HG03175 (cell line): ENCODE results near the gene CUL7.

Experiments used
- ATAC-seq: cut with Tn5 transposase; IDR thresholded peaks from one replicate; pipeline ENCODE4 v1.9.1; 2021; ENCODE audit warnings: mild to moderate bottlenecking, moderate library complexity; ENCODE audit not compliant: unreplicated experiment

The CUL7 gene

DNA sequence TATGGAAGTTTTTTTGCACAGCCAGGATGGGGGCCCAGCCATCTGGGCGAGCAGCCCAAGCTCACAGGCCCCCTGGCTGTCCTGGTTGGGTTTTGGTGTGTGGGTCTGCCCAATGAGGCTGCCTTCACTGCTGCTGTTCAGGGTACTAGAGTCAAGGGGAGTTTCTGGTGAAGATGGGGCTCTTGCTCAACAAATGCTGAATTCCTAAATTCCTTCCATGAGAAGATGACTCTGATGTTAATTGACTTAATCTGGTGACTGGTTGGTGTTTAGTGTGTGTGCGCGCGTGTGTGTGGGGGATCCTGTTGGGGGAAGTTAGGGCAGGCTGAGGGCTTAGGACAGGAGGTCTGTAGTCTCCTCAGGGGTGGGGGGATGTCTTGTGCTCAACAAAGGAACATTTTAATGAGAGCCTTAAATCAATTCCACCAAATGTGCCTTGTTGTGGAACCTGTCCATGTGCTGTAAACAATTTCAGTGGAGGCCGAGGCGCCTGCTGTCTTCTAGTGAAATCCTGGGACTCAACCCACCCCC, 24.4 kb upstream of the CUL7 start:
- no peak for ATAC-seq

DNA sequence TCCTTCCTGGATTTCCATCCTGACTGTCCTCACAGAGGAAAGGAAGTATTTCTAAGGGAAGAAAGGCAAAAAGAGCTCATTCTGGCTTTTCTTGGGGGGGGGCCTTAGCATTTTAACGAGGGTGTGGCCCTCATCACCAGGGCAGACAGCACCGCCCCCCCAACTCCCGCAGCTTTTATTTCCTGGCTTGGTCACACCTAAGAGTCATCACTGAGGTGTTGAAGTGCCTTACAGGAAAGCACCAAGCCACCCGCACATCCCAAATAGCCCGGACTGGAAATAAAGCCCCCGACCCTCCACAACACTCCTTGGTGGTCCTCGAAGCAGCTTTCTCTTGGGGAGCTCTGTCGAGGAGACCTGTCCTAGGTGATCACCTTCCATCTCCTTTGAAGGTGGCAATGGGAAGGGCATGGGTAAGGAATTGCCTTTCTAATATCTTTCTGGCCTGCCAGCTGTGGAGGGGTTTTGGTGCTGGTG, 23.7 kb upstream of the CUL7 start:
- ATAC-seq, result no peak

DNA sequence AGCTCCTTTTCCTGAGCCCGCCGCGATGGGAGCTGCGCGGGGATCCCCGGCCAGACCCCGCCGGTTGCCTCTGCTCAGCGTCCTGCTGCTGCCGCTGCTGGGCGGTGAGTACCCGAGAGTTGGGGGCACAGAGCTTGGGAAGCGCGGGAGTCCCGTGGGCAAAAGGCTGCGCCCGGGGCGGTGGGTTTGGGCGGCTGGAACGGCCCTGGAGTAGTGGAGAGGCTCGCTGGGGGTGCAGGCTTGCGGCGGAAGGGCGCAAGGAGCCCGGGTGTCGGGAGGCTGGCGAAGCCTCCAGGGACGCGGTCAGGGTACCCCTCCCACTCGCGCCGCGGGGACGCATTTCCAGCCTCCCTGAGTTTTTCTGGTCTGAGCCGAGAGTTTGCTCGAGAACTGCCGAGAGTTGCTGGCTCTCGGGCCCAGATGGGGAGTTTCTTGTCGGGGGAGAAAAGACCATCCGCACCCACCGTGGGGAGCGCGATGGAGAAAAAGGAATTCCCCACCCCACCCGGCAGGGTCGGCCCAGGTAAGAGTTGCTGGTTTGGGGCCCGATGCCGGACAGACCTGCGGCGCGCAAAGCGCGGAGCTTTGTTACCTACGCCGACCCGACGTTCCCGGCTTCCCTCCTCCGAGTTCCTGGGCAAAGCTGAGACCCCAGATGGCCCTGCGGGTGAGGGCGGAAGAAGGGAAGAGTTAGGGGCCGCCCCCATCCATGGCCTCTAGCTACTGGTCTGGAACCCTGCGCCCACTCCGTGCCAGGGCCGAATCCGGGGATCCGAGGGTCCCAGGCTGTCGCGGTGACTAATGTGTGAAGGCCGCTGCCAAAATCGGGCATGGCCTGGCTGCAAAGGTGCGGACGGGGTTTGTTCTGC, 23.0 kb upstream of the CUL7 start:
- ATAC-seq, result no peak

DNA sequence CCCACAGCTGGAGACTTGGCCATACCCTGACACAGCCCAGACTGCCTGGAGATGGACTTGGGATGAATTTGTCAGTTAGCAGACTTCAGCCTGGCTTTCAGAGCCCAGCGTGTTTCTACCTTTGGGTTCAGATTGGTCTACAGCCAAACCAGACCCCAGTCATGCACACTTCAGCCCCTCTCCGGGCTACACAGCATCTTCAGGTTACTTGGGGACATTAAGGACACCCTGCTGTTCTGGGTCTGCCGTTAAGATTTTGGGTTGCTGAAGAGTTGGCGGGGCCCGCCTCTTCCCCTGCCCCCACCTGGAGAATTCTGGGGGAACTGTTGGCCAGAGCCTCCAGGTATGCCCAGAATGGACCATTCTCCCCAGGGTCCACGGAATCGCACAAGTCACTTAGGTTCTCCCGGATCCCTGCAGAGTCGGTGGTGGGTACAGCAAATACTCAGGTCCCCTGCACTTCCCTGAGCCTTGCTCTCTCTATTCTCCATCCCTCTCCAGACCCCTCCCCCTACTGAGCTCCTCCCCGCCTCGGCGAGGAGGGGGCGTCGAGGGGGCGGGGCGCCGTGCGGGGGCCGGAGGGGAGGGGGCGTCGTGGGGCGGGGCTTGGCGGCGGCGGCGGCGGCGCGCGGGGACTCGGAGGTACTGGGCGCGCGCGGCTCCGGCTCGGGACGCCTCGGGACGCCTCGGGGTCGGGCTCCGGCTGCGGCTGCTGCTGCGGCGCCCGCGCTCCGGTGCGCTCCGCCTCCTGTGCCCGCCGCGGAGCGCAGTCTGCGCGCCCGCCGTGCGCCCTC, 22.2 kb upstream of the CUL7 start, which contains the start of gene PTK7:
TSS of gene PTK7 (plus strand) at position 645 of the 794 bp plus-strand sequence. CDS start 175 bp downstream, outside the sequence.
- ATAC-seq, result no peak

DNA sequence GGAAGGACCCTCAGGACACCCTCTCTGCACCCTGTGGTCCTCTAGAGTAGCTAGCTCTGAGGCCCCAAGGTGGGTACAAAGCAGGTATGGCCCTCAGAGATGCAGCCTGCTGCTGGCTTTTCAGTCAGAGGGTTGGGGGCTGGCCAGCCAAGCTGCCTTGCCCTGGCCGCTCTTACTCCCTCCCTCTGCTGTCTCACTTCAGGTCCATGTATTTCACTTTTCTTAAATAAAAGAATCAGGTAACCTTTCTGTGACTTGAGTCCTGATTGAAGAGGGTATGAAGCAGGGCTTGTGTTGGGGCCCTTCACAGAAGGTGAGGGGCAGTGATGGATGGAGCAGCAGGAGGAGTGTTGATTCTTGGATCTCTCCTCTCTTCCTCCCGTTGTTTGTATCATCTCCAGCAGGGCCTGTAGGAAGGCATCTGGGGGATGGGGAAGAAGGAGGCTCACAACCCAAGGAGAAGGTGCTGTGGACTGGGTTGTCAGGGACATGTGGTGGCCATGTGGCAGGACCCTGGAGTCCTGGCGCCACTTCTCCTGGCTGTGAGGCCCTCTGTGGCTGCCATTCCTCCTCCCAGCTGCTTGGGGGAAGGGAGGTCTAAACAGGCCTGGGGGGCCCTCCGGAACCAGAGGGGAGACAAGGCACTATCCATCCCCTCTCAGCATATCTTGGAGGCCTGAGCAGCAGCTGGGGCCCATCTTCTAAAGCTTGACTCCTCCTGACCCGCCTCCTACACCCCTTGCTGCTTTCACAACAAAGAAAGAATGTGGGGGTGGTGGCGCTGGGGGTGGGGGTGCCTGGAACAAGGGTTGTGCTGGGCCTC, 21.4 kb upstream of the CUL7 start:
- ATAC-seq, result no peak

DNA sequence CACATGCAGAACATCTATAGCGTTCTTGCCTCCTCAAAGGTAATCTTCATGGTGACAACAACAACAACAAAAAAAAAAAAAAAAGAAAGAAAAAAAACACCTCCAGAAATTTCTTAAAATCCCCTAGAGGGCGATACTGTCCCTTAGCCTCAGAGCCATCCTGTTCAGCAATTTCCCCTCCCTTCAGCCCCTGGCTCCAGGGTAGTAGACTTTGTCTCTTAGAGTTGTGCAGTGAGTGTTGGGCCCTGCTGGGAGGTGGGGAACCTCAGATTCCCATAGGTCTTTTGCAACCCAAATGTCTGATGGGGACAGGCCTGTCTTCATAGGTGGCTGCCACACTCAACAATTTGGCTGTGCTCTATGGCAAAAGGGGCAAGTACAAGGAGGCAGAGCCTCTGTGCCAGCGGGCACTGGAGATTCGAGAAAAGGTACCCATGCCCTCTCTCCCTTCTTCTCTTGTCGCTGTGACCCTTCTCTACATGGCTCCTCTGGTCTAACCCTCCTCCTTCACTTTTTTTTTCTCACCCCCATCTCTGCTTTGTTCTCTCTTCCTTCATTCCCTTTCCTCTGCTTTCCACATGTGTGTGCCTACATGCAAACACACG, 16.5 kb upstream of the CUL7 start:
- ATAC-seq, result no peak

DNA sequence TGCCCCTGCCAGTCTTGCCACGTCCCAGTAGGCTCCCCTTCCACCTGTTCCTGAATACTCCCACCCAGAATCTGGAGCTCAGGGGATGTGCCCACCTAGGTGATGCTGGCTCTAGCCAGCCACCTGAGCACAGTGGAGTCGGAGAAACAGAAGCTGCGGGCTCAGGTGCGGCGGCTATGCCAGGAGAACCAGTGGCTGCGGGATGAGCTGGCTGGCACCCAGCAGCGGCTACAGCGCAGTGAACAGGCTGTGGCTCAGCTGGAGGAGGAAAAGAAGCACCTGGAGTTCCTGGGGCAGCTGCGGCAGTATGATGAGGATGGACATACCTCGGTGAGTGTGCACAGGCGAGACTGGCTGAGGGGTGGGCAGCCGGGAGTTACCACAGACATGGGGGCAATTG, 9.2 kb upstream of the CUL7 start:
- no peak for ATAC-seq

DNA sequence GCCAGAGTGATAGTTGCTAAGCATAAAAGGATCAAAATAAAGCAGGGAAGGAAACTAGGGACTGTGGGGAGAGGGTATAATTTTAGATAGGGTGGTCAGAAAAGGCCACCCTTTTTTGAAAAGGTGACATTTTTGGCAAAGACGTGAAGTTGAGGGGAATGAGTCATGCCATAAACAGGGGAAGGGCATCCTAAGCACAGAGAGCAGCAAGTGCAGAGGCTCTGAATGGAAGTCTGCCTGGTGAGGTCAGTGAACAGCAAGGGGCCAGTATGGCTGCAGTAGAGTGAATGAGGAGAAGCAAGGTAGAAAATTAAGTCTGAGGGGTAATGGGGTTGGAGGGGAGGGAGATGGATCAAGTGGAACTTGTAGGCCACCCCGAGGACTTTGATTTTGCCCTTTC, 8.2 kb upstream of the CUL7 start:
- no peak for ATAC-seq

DNA sequence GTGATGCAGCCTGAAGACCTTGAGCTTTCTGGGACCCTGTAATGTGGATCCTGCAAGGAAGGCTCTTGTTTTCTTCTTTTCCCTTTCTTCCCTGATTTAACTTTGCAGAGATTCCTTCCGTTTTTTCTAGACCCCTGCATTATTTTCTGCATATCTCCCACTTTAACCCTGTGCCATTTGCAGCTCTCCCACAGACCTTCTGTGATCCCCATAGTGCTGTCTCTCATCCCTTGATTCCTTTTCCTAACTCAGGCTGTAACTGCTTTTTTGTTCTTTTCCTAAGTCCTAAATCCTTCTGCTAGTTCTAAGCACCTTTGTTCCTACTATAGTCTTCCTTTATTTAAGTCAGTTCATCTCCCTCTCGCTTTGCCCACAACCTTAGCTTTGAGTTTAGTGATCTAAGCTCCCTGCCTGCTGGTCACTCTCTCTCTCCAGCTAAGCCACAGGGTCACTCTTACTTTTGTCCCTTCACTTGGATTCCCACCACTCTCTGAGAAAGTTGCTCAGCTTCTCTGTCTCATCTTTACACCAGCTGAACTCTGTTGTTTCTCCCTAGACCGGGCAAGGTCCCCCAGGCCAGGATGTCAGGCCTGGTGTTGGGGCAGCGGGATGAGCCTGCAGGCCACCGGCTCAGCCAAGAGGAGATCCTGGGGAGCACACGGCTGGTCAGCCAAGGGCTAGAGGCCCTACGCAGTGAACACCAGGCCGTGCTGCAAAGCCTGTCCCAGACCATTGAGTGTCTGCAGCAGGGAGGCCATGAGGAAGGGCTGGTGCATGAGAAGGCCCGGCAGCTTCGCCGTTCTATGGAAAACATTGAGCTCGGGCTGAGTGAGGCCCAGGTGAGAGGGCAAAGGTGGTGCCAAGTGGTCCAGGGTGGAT, 7.3 kb upstream of the CUL7 start:
- ATAC-seq, result no peak

DNA sequence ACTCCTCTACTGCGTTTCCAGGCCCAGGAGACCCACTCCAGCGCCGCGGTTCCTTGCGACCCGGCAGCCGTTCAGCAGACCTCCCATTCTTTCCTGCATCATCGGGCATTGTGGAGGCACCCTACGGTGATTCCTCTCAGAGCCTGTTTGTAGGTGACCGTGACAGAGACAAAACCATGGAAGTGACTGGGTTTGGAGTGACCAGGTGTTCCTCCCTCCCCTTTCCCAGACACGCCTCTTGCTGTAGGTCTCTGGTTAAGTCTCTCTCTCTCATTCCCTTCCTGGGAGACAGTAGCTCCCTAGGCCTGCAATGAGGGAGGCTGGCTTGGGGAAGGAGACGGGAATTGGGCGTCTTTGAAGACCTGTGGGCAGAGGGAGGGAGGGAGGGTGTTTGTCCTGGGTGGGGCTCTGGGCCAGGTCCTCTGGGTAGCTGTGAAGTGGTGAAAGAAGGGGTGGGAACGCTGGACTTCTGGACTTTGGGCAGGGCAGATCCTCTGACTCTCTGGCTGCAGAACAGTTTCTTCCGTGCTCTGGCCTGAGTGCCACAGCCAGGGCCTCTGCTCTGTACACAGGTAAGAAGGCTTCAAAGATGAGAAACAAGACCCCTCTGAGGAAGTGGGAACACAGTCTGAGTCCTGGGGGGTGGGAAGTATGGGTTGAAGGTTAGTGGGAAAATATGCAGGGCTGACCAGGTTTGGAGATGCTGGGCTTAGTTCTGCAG, 6.5 kb upstream of the CUL7 start:
- no peak for ATAC-seq

DNA sequence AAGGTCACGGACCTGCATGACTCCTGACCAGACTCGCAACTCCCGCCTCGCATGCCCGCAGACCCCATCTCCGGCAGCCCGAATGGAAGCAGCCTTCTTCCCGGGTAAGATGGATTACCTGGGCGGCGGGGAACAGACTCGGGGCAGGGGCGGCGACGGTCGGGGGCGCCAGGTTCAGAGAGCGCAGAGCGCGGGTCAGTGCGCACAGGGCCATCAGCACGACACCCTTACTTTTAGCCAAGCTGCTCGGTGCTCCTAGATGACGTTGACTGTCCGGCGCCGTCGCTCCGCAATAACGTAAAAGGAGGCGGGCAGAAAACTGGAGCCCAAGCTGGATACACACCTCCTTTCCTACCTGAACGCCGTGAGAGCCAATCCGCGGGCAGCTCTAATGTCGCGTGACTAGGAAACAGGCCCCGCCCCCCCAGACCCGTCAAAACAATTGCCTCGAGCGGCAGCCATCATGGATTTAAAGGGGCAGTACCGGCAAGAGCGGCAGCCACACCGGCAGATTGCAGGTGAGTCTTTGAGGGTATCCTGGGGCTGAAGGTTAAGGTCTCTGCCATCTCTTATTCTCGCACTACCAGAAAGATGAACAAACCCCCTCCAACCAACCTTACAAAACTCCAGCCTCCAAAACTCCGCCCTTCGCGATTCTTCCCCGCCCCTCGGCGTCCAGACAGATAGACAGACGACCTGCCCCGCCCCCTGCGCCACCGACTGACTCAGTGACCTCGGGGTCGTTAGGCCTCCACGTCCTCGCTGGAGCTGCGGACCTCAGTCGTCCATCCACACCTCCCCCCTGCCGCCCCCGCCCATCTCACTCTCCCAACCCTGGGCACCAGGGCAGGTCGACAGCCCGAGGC, 5.8 kb upstream of the CUL7 start, which contains the start of the genes KLC4 and MRPL2:
TSS of gene KLC4 (plus strand) at position 464 of the 866 bp plus-strand sequence. CDS start 1,705 bp downstream, outside the sequence.
TSS of gene MRPL2 (minus strand) at position 267 of the 866 bp plus-strand sequence. CDS start at position 214, 53 bp downstream.
- ATAC-seq, result peak; percentile 90

DNA sequence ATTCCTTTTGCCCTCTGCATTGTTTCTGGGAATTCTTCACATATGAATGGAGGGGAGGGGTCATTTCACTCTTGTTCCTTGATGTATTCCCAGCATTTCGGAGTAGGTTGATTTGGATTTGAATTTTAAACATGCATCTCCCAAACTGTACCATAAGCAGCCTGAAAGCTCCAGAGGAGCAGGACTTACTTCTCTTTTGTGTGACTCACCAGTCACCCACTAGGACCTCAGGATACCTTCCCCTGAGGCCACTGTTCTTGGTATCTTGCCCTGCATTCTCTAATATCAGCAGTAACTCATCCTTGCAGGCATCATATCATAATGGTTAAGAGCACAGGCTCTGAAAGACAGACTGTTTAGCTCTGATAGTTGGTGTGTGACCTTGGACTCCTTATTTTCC, 4.9 kb upstream of the CUL7 start:
- no peak for ATAC-seq

DNA sequence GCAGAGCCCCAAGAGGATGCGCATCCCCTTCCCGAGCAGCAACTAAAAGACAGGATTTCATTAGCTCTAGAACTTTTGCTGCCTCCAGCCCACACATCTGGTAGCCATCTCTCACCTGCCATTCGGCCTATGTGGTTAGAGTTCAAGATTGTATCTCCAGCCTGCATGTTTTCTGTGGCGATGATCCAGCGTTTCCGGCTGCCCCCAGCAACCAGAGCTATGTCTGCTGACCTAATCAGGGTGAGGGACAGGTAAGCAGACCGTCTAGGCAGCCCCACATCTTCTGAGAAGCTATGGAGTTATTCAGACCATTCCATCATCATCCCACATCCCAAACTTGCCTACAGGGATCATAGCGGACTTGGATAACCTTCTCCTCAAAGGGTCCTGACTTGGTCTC, 2.3 kb upstream of the CUL7 start:
- no peak for ATAC-seq

DNA sequence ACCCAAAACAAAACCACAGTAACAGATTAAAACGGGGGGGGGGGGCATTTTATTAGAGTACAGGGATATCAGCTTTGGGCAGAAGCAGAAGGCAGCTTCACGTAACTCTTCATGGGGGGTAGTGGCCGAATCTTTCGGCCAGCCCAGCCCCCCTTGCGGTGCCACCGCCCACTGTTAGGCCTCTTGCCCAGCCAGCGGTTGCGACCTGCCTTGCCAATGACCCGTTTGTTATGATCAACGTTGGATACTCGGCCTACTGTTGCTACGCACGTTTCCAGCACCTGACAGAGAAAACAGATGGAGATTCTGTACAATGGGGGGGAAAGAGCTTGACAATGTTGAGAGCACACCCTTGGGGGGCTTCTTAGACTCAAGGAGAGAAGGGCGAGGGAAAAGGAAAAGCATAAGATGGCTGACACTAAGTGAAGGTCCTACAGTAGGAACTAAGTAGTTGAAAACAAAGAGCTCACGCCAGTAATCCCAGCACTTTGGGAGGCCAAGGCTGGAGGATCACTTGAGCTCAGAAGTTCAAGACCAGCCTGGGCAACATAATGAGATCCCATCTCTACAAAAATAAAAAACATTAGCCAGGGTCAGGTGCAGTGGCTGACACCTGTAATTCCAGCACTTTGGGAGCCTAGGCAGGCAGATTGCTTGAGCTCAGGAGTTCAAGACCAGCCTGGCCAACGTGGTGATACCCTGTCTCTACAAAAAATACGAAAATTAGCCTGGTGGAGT, 724 bp upstream of the CUL7 start:
- ATAC-seq, result no peak

DNA sequence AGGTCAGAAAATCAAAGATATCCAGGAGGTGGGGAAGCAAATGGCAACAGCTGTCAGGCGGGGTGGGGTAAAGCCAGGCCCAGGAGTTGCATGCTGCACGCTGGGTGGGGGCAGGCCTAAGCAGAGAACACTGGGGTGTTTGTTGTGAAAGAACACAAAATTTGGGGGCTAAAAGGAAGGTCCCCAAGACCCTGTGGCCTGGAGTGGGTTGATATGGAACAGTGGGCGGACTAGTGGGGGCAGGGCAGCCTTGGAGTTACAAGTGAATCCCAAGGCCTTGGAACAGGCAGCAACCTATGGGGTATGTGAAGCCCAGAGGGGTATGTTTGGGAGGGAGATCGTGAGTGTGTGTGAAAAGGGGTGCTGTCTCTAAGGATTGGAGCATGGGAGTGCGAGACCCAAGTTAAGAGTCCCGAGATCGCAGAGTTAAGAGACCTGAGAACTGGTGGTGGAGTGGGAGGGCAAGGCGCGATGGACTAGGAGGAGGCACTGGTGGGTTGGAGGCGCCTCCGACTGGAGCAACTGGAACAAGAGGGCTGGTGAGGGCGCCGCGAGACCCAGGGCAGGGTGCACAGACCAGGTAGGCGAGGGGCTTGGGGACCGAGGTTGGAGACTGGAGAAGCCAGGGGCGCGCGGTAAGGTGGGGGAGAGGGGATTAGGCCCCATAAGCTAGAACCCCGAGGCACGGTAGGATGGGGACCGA, 658 bp downstream of the CUL7 start:
- ATAC-seq, result no peak

DNA sequence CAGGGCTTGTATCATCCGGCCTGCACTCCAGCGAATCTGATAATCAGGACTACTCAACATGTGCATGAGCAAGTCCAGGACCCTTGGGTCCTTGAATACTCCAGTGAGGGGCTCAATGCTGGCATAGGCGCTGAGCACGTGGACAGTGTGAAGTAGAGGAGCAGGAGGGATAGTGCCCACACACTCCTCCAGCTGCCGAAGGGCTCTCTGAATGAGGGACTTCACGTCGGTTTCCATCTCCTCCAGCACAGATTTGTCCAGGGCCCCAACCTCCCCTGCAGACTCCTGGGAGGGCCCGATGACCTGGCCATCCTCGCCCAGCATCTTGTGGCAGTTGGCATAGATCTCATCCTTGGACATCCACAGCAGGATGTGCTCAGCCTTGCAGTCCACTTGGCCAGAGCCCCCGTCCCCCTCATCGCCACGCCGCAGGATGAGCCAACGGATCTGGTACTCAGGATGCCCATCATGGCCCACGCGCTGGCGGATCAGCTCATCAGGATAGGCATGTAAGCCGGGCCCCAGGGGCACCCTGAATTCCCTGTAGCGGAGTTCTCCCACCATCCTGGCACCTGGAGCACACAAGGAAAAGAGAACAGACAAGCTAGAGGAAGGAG, 1.3 kb downstream of the CUL7 start:
- no peak for ATAC-seq
